Keratinocyte (primary cell): ENCODE measurements around the gene TMPRSS12.
"Not testable (repeated sequence)": the region's sequence is repeated elsewhere in the genome, so short reads cannot be mapped to it uniquely, and the experiment has no call there.

Source experiments
- EZH2 ChIP-seq: IDR thresholded peaks from one replicate; pipeline ENCODE4 v1.6.1; 2012; ENCODE audit warnings: inconsistent platforms, mild to moderate bottlenecking, low read length, moderate library complexity
- TF ChIP-seq, protein P1 (sequence below), 3 experiments: IDR thresholded peaks in 1 of 3; conservative IDR thresholded peaks in 1 of 3; optimal IDR thresholded peaks in 1 of 3; 2 replicates in 2 of 3; 3 replicates in 1 of 3; pipeline versions ENCODE3 to v1.5.1; 2011; ENCODE audit warnings: low read length in 3 of 3, mild to moderate bottlenecking in 3 of 3, moderate library complexity in 2 of 3, control low read depth in 1 of 3, inconsistent platforms in 1 of 3; ENCODE audit not compliant: insufficient read depth in 2 of 3; ENCODE audit errors: extremely low read depth in 1 of 3

DNA sequence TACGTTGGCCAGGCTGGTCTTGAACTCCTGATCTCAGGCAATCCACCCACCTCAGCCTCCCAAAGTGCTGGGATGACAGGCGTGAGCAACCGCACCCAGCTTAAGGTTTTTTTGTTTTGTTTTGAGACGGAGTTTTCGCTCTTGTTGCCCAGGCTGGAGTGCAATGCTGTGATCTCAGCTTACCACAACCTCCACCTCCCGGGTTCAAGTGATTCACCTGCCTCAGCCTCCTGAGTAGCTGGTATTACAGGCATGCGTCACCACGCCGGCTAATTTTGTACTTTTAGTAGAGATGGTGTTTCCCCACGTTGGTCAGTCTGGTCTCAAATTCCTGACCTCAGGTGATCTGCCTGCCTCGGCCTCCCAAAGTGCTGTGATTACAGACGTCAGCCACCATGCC, 87.8 kb downstream of the TMPRSS12 start:
- TF ChIP-seq, protein P1, sequence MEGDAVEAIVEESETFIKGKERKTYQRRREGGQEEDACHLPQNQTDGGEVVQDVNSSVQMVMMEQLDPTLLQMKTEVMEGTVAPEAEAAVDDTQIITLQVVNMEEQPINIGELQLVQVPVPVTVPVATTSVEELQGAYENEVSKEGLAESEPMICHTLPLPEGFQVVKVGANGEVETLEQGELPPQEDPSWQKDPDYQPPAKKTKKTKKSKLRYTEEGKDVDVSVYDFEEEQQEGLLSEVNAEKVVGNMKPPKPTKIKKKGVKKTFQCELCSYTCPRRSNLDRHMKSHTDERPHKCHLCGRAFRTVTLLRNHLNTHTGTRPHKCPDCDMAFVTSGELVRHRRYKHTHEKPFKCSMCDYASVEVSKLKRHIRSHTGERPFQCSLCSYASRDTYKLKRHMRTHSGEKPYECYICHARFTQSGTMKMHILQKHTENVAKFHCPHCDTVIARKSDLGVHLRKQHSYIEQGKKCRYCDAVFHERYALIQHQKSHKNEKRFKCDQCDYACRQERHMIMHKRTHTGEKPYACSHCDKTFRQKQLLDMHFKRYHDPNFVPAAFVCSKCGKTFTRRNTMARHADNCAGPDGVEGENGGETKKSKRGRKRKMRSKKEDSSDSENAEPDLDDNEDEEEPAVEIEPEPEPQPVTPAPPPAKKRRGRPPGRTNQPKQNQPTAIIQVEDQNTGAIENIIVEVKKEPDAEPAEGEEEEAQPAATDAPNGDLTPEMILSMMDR (optimal IDR thresholded peaks at IDR 0.05 in 1 of 3, IDR thresholded peaks at IDR 0.05 in 1 of 3, conservative IDR thresholded peaks at IDR 0.05 in 1 of 3; ENCODE audit: extremely low read depth in 1 of 3, insufficient read depth in 2 of 3, low read length in 3 of 3) = not testable (repeated sequence)
- TF ChIP-seq EZH2 = not testable (repeated sequence)
